COLO829 (cell line): Measurements from ENCODE around the gene PTBP3.
"Not testable (repeated sequence)": the region's sequence is repeated elsewhere in the genome, so short reads cannot be mapped to it uniquely, and the experiment has no call there.

Experiments used
- DNase-seq: peaks from one replicate; pipeline ENCODE4 v3.0.0; 2012; ENCODE audit warnings: low spot score

PTBP3 gene

DNA sequence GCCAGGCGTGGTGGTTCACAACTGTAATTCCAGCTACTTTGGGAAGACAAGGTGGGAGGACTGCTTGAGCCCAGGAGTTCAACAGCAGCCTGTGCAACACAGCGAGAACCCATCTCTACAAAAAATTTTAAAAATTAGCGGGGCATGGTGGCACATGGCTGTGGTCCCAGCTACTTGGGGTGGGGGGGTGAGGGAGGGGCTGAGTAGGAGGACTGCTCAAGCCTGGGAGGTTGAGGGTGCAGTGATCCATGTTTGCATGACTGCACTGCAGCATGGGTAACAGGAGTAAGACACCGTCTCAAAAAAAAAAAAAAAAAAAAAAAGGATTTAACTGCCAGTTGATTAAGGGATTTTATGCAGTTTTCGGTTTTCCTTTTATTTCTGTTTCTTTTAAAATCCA is 65.0 kb downstream of the PTBP3 start:
- DNase-seq: no peak

DNA sequence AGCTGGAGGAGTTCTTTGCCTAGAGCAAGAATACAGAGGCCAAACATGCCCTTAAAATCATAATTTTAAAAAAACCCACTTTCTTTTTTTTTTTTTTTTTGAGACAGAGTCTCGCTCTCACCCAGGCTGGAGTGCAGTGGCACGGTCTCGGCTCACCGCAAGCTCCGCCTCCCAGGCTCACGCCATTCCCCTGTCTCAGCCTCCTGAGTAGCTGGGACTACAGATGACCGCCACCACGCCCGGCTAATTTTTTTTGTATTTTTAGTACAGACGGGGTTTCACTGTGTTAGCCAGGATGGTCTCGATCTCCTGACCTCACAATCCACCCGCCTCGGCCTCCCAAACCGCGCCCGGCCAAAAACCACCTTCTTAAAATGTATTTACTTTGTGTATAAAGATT is 66.3 kb downstream of the PTBP3 start:
- not testable (repeated sequence) for DNase-seq

DNA sequence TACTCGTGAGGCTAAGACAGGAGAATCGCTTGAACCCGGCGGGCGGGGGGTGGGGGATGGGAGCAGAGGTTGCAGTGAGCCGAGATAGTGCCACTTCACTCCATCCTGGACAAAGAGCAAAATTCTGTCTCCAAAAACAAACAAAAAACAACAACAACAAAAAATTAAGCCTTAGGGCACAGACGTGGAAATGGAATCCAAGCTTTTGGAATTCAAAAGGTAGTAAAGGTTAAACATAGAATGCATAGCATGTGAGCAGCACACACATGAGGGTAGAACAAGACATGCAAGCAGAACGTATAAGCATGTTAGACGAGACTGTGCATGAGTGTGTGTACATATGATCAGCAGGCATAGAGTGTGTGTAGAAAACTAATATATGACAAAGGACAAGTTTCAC is 68.0 kb downstream of the PTBP3 start:
- no peak for DNase-seq

DNA sequence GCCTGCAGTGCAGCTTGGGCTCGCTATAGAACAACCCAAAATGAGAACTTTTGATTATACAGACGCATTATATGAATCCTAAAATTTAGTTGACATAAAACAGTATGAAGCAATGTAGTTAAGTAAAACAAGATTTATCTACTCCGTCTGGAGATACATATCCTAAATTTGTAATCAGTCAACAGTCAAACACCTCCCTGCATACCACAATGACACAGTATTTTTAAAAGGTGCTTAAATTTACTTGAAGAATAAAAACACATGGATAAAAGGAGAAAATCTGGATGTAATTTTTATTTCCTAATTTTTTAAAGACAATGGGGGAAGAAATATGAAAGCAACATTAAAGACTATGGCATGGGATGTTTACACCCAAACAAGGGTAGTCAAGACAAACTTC is 70.8 kb downstream of the PTBP3 start:
- DNase-seq: no peak

DNA sequence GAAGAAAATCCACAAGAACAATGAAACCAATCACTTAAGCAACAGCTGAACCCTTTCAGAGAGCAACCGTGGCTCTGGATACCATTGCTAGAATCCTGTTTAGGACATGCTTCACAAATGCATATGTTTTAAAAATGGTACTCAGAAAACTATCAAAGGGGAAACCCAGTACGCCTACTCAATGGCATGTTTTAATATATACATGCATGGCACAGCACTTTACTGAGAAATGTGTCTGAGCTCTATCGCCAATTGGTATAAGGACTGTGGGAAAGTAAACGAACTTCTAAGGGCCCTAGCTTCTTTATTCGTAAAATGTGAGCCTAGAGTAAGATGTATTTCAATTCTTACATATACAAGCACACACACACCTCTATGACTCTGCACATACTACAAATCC is 72.3 kb downstream of the PTBP3 start:
- no peak for DNase-seq

DNA sequence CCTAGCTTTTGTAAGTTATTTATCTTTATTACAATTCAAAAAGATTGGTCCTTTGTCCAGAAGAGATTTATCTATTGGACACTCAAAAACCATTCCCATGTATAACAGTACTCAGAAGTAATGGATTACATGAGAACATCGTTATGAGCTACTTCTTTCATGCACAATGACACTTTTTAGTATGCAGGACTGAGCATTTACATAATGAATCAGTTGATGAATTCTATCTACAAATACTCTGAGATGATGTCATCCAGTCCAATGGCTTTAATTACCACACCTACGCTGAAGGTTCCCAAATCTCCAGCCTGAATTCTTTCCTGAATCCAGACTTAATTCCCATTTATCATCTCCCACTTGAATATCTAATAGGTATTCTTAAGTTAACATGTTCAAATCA is 75.3 kb downstream of the PTBP3 start:
- DNase-seq: no peak

DNA sequence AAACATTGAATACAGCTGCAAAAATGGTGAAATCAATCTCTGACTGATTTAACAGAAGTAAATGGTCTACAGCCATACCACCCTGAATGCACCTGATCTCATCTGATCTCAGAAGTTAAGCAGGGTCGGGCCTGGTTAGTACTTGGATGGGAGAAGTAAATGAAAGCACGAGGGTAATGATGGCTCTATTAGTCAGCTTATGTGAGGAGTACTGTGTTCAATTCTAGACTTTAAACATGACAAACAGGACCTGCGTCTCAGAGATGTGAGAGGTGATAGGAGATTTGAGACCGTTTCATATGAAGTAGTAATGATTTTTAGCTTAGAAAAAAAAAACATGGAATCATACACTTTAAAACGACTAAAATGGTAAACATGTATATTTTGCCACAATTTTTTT is 81.2 kb downstream of the PTBP3 start:
- DNase-seq: no peak

DNA sequence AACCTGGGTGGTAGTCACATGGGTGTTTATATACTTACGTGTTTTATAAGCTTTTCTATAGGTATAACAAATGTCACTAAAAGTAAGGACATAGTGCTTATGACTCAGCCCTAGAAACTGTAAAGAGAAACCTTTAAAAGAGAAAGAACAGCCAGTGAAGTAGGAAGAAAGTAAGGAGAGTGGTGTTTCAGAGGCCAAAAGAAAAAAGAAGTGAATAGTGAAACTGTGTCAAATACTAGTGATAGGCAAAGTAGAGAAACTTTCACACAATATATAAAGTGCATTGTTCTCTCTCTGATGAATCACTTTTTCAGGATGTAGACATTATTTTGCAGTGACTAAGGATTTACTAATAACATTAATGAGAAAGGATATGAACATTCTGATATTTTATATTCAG is 84.1 kb downstream of the PTBP3 start:
- DNase-seq: peak; percentile 40

DNA sequence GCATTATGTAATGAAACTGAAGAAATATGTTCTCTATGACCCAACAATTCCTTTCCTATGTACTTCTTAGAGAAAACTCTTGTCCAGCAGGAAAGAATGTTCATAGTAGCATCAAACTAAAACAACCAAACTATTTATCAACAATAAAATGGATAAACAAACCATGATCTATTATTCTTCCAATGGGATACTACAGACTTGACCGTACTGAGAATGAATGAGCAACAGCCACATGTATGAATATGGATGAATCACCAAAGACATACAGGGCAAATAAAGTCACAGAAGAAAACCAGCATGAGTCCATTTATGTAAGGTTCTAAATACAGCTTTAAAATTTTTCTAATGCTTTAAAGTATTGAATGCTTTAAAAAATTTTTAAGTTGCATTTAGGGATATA is 84.7 kb downstream of the PTBP3 start:
- peak; percentile 13 for DNase-seq

DNA sequence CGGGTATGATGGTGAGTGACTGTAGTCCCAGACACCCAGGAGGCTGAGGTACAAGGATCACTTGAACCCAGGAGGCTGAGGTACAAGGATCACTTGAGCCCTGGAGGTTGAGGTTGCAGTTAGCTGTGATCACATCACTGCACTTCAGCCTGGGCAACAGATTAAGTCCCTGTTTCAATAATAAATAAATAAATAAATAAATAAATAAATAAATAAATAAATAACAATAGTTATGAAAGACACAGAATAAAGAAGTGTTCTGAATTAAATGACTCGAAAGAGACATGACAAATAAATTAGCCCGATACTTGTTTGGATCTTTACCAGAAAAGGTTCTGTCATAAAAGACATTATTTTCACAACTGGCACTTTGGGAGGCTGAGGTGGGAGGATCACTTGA is 86.3 kb downstream of the PTBP3 start:
- no peak for DNase-seq

DNA sequence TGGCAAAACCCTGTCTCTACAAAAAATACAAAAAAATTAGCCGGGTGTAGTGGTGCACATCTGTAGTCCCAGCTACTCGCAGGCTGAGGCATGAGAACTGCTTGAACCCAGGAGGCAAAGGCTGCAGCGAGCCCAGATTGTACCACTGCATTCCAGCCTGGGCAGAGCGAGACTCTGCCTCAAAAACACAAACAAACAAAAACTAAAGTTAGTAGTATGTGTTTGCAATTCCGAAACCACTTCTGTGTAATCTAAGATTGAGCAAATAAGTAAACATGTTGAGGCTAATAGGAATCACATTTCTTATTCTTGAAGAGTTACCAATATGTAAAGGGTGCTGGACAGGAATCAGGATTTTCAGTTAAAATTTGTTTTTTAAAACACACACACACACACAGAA is 88.3 kb downstream of the PTBP3 start:
- no peak for DNase-seq

DNA sequence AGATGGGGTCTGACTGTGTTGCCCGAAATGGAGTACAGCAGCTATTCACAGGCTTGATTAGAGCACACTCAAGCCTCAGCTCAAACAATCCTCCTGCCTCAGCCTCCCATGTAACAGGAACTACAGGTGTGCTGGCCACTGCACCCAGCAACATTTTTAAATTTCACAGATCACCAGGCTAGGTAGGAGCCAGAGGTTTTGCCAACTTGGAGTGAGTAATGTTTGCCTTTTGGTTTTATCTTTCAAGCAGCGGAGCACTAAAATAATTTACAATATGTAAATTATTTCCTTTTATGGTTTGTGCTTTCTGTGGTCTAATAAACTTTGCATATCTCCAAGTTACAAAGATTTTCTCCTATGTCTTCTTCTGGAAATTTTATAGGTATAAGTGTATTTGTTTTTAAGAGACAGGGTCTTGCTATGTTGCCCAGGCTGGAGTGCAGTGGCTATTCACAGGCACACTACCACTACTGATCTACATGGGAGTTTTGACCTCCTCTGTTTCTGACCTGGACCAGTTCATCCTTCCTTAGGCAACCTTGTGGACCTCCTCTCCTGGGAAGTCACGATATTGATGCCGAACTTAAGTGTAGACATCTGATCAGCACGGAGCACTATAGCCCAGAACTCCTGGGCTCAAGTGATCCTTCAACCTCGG is 91.1 kb downstream of the PTBP3 start:
- DNase-seq: no peak

DNA sequence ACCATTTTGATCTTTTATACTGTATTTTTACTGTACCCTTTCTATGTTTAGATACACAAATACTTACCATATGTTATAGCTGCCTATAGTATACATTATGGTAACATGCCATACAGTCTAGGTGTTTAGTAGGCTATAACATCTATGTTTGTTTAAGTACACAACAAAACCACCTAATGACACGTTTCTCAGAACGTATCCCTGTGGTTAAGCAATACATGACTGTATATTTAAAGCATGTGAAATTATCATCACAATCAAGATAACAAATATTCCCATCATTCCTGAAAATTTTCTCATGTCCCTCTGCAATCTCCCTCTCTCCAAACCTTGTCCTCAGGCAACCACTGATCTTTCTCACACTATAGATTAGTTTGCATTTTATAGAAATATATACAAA is 91.9 kb downstream of the PTBP3 start:
- no peak for DNase-seq

DNA sequence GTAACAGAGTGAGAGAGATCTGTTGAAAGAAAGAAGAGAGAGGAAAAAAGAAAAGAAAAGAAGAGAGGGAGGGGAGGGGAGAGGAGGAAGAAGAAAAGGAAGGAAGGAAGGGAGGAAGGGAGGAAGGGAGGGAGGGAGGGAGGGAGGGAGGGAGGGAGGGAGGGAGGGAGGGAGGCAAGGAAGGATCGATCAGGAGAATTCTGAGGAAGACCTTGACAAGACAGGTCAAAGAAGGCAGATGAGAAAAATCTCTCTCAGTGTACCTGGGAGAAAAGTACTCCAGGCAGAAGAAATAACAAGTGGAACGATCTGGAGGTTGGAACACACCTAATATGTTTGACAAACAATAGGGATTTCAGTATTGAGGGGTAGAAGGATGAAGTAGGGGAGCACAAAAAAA is 93.7 kb downstream of the PTBP3 start:
- DNase-seq: no peak

DNA sequence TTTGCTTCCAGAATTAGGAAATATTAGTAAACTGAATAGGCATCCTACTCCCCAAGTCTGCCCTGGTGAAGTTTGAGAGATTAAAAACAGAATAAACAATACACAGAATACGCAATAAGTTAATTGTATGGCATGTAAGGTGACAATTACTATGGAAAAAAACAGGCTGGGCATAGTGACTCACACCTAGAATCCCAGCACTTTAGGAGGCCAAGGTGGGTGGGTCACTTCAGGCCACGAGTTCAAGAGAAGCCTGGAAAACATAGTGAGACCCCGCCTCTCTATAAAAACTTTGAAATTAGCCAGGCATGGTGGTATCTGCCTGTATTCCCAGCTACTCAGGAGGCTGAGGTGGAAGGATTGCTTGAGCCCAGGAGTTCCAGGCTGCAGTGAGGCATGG is 94.1 kb downstream of the PTBP3 start:
- DNase-seq: no peak

DNA sequence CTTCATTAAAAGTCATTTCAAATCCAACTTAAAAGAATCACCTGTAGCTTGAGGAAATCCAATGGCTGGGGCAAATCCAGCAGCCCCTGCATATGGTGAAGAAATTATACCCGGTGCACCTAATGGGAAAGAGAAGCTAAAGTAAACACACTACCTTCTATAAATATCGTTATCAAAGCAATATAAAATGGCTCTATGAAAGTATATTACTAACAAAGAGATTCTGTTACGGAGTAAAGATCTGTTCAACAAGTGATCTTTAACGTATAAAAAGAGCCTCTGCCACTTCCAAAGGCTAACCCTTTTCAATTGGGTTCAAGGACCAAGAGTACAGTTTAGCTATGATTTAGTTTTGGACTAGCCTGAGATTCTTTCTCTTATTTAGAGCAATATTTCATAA is 98.6 kb downstream of the PTBP3 start:
- no peak for DNase-seq

DNA sequence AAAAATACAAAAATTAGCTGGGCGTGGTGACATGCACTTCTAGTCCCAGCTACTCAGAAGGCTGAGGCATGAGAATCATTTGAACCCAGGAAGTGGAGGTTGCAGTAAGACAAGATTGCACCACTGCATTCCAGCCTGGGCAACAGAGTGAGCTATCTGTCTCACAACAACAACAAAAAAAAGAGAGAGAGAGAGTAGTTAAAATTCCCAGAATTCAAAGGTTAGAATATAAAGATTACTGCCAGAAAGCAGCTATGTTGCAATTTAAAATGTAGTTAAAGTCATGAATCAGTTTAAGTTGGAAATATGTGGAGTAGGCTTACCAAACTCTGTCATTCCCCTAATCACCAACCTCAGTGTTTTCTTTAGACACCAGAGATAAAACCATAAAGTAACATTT is 99.7 kb downstream of the PTBP3 start:
- DNase-seq: no peak

DNA sequence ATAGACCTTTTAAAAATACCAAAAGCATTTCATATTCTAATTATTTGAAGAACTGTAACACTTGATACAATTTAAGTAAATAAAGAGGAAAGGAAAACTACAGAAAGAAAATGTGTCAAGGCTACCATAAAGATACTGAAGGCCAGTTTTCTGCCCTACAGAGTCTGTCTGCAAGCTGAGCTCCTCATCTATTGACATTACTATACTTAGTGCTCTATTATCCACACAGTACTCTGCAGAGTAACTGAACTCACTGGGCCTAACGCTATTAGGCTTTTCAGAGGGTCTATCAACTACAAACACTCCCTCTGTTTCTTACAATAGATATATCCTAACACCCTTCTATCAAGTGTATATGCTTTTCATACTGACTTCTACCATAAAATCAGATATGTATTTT is 101.2 kb downstream of the PTBP3 start:
- no peak for DNase-seq

DNA sequence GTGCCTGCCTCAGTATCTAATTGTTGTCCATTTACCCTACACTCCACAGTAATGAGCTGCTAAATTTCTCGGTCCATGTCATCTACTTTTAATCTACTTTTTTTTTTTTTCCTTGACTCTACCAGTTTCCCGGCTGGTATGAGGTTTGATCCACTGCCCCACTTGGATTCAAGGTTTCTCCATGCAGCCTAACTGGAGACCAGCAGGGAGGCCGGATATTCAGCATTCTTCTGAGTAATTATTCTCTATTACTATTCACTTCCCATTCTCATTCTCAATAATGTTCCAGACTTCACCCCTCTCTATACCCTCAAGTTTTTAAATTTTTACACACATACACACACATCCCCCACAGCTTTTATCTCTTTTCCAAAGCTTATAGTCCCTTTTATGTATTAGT is 107.3 kb downstream of the PTBP3 start:
- DNase-seq: no peak

DNA sequence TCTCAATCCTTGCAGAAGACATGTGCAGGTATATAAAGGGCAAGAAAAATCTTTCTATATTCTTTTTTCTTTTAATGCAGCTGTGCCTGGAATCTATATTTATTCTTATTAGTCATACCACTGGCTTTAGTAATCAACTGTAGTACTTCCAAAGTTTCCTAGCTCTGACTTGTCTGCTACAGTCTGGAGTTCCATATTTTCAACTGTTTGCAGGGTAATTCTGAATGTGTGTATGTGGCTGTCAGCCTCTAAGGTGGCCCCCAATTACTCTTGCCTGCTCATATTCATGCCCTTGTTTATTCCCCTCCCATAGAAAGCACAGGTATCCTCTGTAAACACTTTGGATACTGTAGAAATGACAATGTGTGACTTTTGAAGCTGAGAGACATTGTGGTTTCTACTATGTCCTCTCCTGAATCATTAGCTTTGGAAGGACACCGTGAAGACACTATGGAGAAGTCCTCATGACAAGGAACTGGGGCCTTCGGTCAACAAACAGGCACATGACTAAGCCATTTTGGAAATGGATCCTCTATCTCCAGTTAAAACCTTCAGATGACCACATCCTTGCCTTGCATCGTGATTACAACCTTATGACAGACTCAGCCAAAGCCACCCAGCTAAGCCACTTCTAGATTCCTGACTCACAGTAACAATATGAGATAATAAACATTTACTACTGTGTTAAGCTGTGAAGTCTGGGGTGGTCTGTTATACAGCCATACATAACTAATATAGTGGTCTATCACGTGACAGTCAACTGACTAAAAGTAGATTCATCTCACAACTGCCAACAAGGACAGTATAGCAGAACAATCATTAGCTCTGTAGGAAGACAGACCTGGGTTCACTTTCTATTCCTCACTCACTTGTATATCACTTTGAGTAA is 108.8 kb downstream of the PTBP3 start:
- DNase-seq: no peak

DNA sequence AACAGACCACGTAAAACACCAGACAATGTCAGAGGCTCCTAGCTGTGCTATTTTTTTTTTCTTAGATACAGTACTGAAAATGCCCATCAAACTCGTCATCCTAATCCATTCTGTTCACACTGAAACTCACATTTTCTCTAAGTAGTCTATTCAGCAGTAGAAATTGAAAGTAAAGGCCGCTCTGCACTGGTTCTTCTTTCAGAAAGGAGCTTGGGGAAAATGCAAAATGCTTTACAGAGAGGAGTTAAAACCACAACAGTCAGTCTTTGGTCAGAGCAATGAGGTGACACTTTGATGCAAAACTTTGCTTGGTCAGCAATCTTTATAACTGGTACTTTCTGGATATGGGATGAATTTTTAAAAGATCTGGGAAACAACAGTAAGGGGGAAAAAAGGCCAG is 114.5 kb downstream of the PTBP3 start:
- no peak for DNase-seq

DNA sequence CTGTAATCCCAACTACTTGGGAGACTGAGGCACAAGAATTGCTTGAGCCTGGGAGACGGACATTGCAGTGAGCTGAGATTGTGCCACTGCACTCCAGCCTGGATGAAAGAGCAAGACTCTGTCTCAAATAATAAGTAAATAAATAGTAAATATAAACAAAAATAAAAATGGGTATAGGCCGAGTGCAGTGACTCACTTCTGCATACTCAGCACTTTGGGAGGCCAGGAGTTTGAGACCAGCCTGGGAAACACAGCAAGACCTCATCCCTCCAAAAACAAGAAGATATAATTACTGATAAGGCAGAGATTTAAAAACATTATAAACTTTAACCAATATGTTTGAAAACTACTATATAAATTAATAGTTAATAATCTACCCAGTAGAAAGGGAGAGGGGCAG is 120.5 kb downstream of the PTBP3 start:
- no peak for DNase-seq

DNA sequence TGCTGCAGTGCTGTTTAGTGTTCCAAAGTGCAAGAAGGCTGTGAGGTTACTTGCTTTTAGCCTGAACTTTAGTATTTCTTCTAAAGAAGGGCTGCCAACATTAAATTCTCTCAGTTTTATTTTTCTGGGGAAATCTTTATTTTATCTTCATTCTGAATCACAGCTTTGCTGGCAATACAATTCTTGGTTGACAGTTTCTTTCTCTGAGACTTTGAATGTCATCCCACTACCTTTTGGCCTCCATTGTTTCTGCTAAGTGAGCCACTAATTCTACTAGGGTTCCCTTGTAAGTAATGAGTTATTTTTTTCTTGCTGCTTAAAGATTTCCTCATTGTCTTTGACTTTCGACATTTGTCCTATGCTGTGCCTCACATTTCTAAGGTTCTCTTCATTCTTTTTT is 126.0 kb downstream of the PTBP3 start:
- no peak for DNase-seq

DNA sequence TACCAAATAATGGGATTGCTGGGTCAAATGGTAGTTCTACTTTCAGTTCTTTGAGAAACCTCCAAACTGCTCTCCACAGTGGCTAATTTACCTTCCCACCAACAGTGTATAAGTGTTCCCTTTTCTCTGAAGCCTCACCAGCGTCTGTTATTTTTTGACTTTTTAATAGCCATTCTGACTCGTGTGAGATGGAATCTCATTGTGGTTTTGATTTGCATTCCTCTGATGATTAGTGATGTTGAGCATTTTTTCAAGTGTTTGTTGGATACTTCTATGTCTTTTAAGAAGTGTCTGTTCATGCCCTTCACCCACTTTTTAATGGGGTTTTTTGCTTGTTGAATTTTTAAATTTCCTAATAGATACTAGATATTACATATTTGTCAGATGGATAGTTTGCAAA is 129.9 kb downstream of the PTBP3 start:
- no peak for DNase-seq
